Measurements from ENCODE around the gene ELFN1.

The ELFN1 gene

GRCh38 chr7:1643270-1644092, 26.6 kb upstream of the ELFN1 start:
- DNase-seq: no peak

GRCh38 chr7:1644341-1645070, 25.6 kb upstream of the ELFN1 start:
- DNase-seq: no peak

- no peak for DNase-seq
These were observed 25.0 kb upstream of the ELFN1 start for GRCh38 chr7:1645071-1645409.

GRCh38 chr7:1645476-1645875, 24.6 kb upstream of the ELFN1 start:
- DNase-seq: no peak

- DNase-seq: no peak
These were observed 23.7 kb upstream of the ELFN1 start for GRCh38 chr7:1646391-1646790.

- no peak for DNase-seq
These were observed 22.9 kb upstream of the ELFN1 start for GRCh38 chr7:1646957-1647891.

- DNase-seq: no peak
These were observed 22.0 kb upstream of the ELFN1 start for GRCh38 chr7:1647961-1648672.

GRCh38 chr7:1649751-1650326, 20.2 kb upstream of the ELFN1 start:
- no peak for DNase-seq

GRCh38 chr7:1650363-1651030, 19.6 kb upstream of the ELFN1 start:
- no peak for DNase-seq

- DNase-seq: no peak
These were observed 19.0 kb upstream of the ELFN1 start for GRCh38 chr7:1651031-1651446.

- no peak for DNase-seq
These were observed 18.2 kb upstream of the ELFN1 start for GRCh38 chr7:1651891-1652290.

- DNase-seq: no peak
These were observed 16.6 kb upstream of the ELFN1 start for GRCh38 chr7:1653500-1653899.

GRCh38 chr7:1654111-1654510, 16.0 kb upstream of the ELFN1 start:
- no peak for DNase-seq

- no peak for DNase-seq
These were observed 15.2 kb upstream of the ELFN1 start for GRCh38 chr7:1654738-1655475.

GRCh38 chr7:1659696-1660095, 10.4 kb upstream of the ELFN1 start:
- no peak for DNase-seq

GRCh38 chr7:1661461-1661860, 8.6 kb upstream of the ELFN1 start:
- no peak for DNase-seq

GRCh38 chr7:1662101-1662500, 8.0 kb upstream of the ELFN1 start:
- DNase-seq: no peak

GRCh38 chr7:1662767-1663166, 7.3 kb upstream of the ELFN1 start:
- no peak for DNase-seq

- DNase-seq: no peak
These were observed 6.9 kb upstream of the ELFN1 start for GRCh38 chr7:1663223-1663622.

GRCh38 chr7:1663857-1664651, 6.0 kb upstream of the ELFN1 start:
- no peak for DNase-seq
